ENCODE results near the gene DLGAP1. TPM values are rescaled to one million over a fixed set of nuclear protein-coding genes. Genes with fewer than 3 reads are reported as not detected.

The DLGAP1 gene
- total and polyA plus RNA-seq, 2 of the 8 experiments (the other 6 are each of a cell fraction or from before 2014, with no cell fraction given) = 11.8 to 16.9 TPM

DNA sequence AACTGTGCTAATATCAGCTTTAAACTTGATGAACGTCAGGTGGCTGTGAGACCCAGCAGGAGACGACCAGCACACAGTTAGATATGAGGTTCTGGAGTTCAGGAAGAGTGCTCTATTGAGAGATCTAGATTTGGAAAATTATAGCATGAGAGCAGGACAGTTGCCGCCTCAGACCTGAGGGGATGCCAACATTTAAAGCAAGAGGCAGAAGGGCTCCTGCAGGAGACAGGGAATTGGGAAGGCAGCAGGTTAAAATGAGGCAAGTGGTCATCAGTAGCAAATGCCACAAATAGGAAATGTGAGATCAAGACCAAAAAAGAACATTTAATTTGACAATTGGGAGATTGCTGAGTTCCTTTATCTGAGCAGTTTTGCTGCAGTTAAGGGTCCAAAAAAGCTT, 533.3 kb downstream of the DLGAP1 start:
- H4K5ac ChIP-seq (ENCODE audit: insufficient read length, low read depth, low read length) = no peak overlapping the region
- H2BK120ac ChIP-seq (replicated peaks; ENCODE audit: low read depth, low read length) = no peak overlapping the region
- ChIA-PET POLR2A (ENCODE audit: partially characterized antibody) (no interaction called here), CTCF (ENCODE audit: partially characterized antibody) (interaction anchor here (0.7 to 1.7 kb wide), 5 partner anchors 11 to 259 kb away, joined by 3 to 6 read pairs (median 4); no protein-coding TSS in a partner anchor)
- H2AFZ ChIP-seq (ENCODE audit: low read length) = no peak overlapping the region
- H3K4me2 ChIP-seq (ENCODE audit: insufficient read depth in 1 of 2, low read depth in 2 of 2, low read length in 2 of 2) = no peak overlapping the region
- FAIRE-seq = no peak
- H3K14ac ChIP-seq (ENCODE audit: insufficient read length) = no peak overlapping the region
- no peak overlapping the region for H2BK5ac ChIP-seq (ENCODE audit: low read depth, low read length)
- no peak overlapping the region for H2AK5ac ChIP-seq (ENCODE audit: low read depth, low read length)
- H3K4me1 ChIP-seq (replicated peaks in 1 of 4; ENCODE audit: control insufficient read depth in 3 of 4, insufficient read depth in 4 of 4, low read length in 3 of 4) = no peaks in the 10 kb centered on the region; a peak in 1 of 7 replicates
- no peaks in the 10 kb centered on the region for H3K79me2 ChIP-seq (ENCODE audit: control insufficient read depth in 1 of 2, insufficient read depth in 2 of 2, low read length in 2 of 2)
- H3K27me3 ChIP-seq (replicated peaks in 1 of 4; ENCODE audit: control insufficient read depth in 3 of 4, extremely low read depth in 1 of 4, insufficient read depth in 3 of 4, low read length in 3 of 4) = no peaks in the 10 kb centered on the region
- no peak overlapping the region for H2BK20ac ChIP-seq (ENCODE audit: low read length)
- H3K27ac ChIP-seq (ENCODE audit: low read depth, low read length) = no peak overlapping the region
- no peak overlapping the region for H3K9ac ChIP-seq (replicated peaks in 1 of 4; ENCODE audit: extremely low read depth in 1 of 4, low read depth in 3 of 4, low read length in 3 of 4)
- no peaks in the 10 kb centered on the region for H3K36me3 ChIP-seq (ENCODE audit: control insufficient read depth in 2 of 4, insufficient read depth in 4 of 4, low read length in 3 of 4)
- no peak overlapping the region for H3K4me3 ChIP-seq (ENCODE audit: extremely low read depth in 1 of 4, insufficient read depth in 2 of 4, low read depth in 3 of 4, low read length in 4 of 4)
- peaks cover 0 to 1% of the 10 kb centered on the region in 2 experiments for H4K20me1 ChIP-seq (replicated peaks in 1 of 2; ENCODE audit: control insufficient read depth in 1 of 2, insufficient read depth in 2 of 2, low read length in 2 of 2)
- no peak overlapping the region for H3K18ac ChIP-seq (ENCODE audit: extremely low read depth, low read length)
- H2BK12ac ChIP-seq (ENCODE audit: low read depth, low read length) = no peak overlapping the region
- H4K91ac ChIP-seq (replicated peaks; ENCODE audit: insufficient read length, low read length) = no peak overlapping the region
- H3K9me3 ChIP-seq (ENCODE audit: insufficient read depth in 2 of 2, low read depth in 1 of 2, low read length in 1 of 2) = no peaks in the 10 kb centered on the region
- H3K56ac ChIP-seq (replicated peaks; ENCODE audit: insufficient read length, low read depth, low read length) = no peak overlapping the region
- no peaks in the 10 kb centered on the region for H3K79me1 ChIP-seq (ENCODE audit: low read depth, low read length)
- no peak overlapping the region for H3K23ac ChIP-seq (ENCODE audit: insufficient read length)
- no peaks in the 10 kb centered on the region for H3K23me2 ChIP-seq (ENCODE audit: low read depth, low read length)
- no peak overlapping the region for H3K4ac ChIP-seq (replicated peaks; ENCODE audit: insufficient read length, low read depth, low read length)
- no peak for DNase-seq (ENCODE audit: low read depth in 1 of 2, low spot score in 2 of 2)
- no peak for TF ChIP-seq NANOG (IDR thresholded peaks at IDR 0.05; ENCODE audit: insufficient read depth, low read depth, low read length, poor library complexity, severe bottlenecking)
- H2BK15ac ChIP-seq (ENCODE audit: low read length) = no peak overlapping the region
- WGBS, 2 experiments (ENCODE audit: extremely low coverage in 1 of 2, insufficient coverage in 1 of 2, insufficient read length in 1 of 2, insufficient replicate concordance in 2 of 2, low coverage in 1 of 2, low lambda C conversion rate in 2 of 2, missing lambda C conversion rate in 1 of 2) = 71% methylated on average over 3 of the region's 3 CpGs; no CpG with 5 or more reads in 1 of the 2 experiments
- no peak overlapping the region for H4K8ac ChIP-seq (ENCODE audit: extremely low read depth, insufficient read depth, low read length)
